Measurements from ENCODE around the gene ISYNA1. TPM values are rescaled to one million over a fixed set of nuclear protein-coding genes. Genes with fewer than 3 reads are reported as not detected.

The ISYNA1 gene
- total and polyA plus RNA-seq, 2 of the 13 experiments (the other 11 are each of a cell fraction or from before 2014, with no cell fraction given), result 29.6 to 48.5 TPM

GRCh38 chr19:18419699-18420460, 18.1 kb downstream of the ISYNA1 start (continued):
- TF ChIP-seq THAP7 (CRISPR knock-in tag; IDR thresholded peaks at IDR 0.05), result peak; percentile 67; the same call in 1 of the 2 replicates
- TF ChIP-seq ZNF746 (CRISPR knock-in tag; IDR thresholded peaks at IDR 0.05), result peak; percentile 52; the same call in 1 of the 2 replicates
- TF ChIP-seq NR2C2 (CRISPR knock-in tag; IDR thresholded peaks at IDR 0.05; ENCODE audit: borderline replicate concordance), result 0 out of 2 replicates have a peak, but pooled peaks have one; percentile 12
- peak; percentile 31; the same call in 1 of the 2 replicates for TF ChIP-seq YEATS4 (CRISPR knock-in tag; IDR thresholded peaks at IDR 0.05; ENCODE audit: borderline replicate concordance)
- TF ChIP-seq ZNF552 (CRISPR knock-in tag; IDR thresholded peaks at IDR 0.05; ENCODE audit: borderline replicate concordance), result 0 out of 2 replicates have a peak, but pooled peaks have one; percentile 46
- peak; percentile 93 for TF ChIP-seq TFAP4 (IDR thresholded peaks at IDR 0.05; ENCODE audit: borderline replicate concordance, low read depth)
- peak; percentile 47; the same call in 1 of the 2 replicates for TF ChIP-seq MAX (IDR thresholded peaks at IDR 0.05)
- TF ChIP-seq ARID2 (CRISPR knock-in tag; IDR thresholded peaks at IDR 0.05; ENCODE audit: borderline replicate concordance), result no peak
- TF ChIP-seq SPEN (CRISPR knock-in tag; IDR thresholded peaks at IDR 0.05; ENCODE audit: low read depth), result 0 out of 2 replicates have a peak, but pooled peaks have one; percentile 21
- no peak for TF ChIP-seq ZBTB44 (CRISPR knock-in tag; IDR thresholded peaks at IDR 0.05)
- TF ChIP-seq POLR2AphosphoS5 (IDR thresholded peaks at IDR 0.05; ENCODE audit: low read depth, low read length), result 0 out of 2 replicates have a peak, but pooled peaks have one; percentile 21
- peak; percentile 52; the same call in 1 of the 2 replicates for TF ChIP-seq E2F5 (CRISPR knock-in tag; conservative IDR thresholded peaks at IDR 0.05)
- 0 out of 2 replicates have a peak, but pooled peaks have one; percentile 18 for TF ChIP-seq ZNF503 (CRISPR knock-in tag; IDR thresholded peaks at IDR 0.05)
- no peak for TF ChIP-seq BRCA1 (CRISPR knock-in tag; IDR thresholded peaks at IDR 0.05)
- peak; percentile 23 for TF ChIP-seq SKI (IDR thresholded peaks at IDR 0.05; ENCODE audit: partially characterized antibody)
- peak; percentile 78; the same call in 1 of the 2 replicates for TF ChIP-seq ZNF446 (CRISPR knock-in tag; IDR thresholded peaks at IDR 0.05)
- TF ChIP-seq ZNF510 (CRISPR knock-in tag; IDR thresholded peaks at IDR 0.05; ENCODE audit: low read depth), result no peak
- peak; percentile 50; the same call in 1 of the 2 replicates for TF ChIP-seq ZSCAN31 (CRISPR knock-in tag; IDR thresholded peaks at IDR 0.05; ENCODE audit: low read depth)
- no peak; the same call in 1 of the 2 replicates for TF ChIP-seq ZNF451 (CRISPR knock-in tag; IDR thresholded peaks at IDR 0.05)
- peak; percentile 45 for TF ChIP-seq DR1 (CRISPR knock-in tag; IDR thresholded peaks at IDR 0.05)
- TF ChIP-seq NR1H2 (CRISPR knock-in tag; IDR thresholded peaks at IDR 0.05; ENCODE audit: borderline replicate concordance, low read depth), result no peak
